ENCODE results near the gene PEX10. TPM values are rescaled to one million over a fixed set of nuclear protein-coding genes. Genes with fewer than 3 reads are reported as not detected.

Gene PEX10
- total and polyA plus RNA-seq, 2 of the 8 experiments (the other 6 are each of a cell fraction or from before 2014, with no cell fraction given), result 24.3 to 26.9 TPM

Other genes starting within 250 kb of the PEX10 start
- gene FAAP20, start 217.8 kb downstream of the PEX10 start, total RNA-seq (2021; fragmentation: NEBNext Ultra II Directional; extraction: Animal tissue kit (Norgen Biotek cat#: 25700)), result 99.8 and 103 TPM in 2 replicates
- gene FAAP20, start 217.8 kb downstream of the PEX10 start, polyA plus RNA-seq (2011; rRNA removed), result 58.4 and 106 TPM in 2 replicates
- 80.2 and 87.6 TPM in 2 replicates for gene SKI, start 184.2 kb downstream of the PEX10 start, total RNA-seq (2021; fragmentation: NEBNext Ultra II Directional; extraction: Animal tissue kit (Norgen Biotek cat#: 25700))
- 8.3 and 14.5 TPM in 2 replicates for gene SKI, start 184.2 kb downstream of the PEX10 start, polyA plus RNA-seq (2011; rRNA removed)
- 9.1 and 10.5 TPM in 2 replicates for gene MORN1, start 21.0 kb downstream of the PEX10 start, total RNA-seq (2021; fragmentation: NEBNext Ultra II Directional; extraction: Animal tissue kit (Norgen Biotek cat#: 25700))
- 5.0 and 7.6 TPM in 2 replicates for gene MORN1, start 21.0 kb downstream of the PEX10 start, polyA plus RNA-seq (2011; rRNA removed)
- 92.0 and 102 TPM in 2 replicates for gene RER1, start 20.7 kb downstream of the PEX10 start, total RNA-seq (2021; fragmentation: NEBNext Ultra II Directional; extraction: Animal tissue kit (Norgen Biotek cat#: 25700))
- 120 and 134 TPM in 2 replicates for gene RER1, start 20.7 kb downstream of the PEX10 start, polyA plus RNA-seq (2011; rRNA removed)
- 0.19 TPM in 2 replicates for gene PLCH2, start 63.7 kb upstream of the PEX10 start, total RNA-seq (2021; fragmentation: NEBNext Ultra II Directional; extraction: Animal tissue kit (Norgen Biotek cat#: 25700))
- 0.14 TPM in 2 replicates for gene PLCH2, start 63.7 kb upstream of the PEX10 start, polyA plus RNA-seq (2011; rRNA removed)
- gene PANK4, start 114.0 kb upstream of the PEX10 start, total RNA-seq (2021; fragmentation: NEBNext Ultra II Directional; extraction: Animal tissue kit (Norgen Biotek cat#: 25700)), result 29.7 and 35.4 TPM in 2 replicates
- 20.1 and 24.4 TPM in 2 replicates for gene PANK4, start 114.0 kb upstream of the PEX10 start, polyA plus RNA-seq (2011; rRNA removed)
- gene HES5, start 117.7 kb upstream of the PEX10 start, total RNA-seq (2021; fragmentation: NEBNext Ultra II Directional; extraction: Animal tissue kit (Norgen Biotek cat#: 25700)), result 0.22 and 0.25 TPM in 2 replicates
- 0.08 TPM in 1 of 2 replicates, not detected in the other for gene HES5, start 117.7 kb upstream of the PEX10 start, polyA plus RNA-seq (2011; rRNA removed)
- gene TNFRSF14, start 143.8 kb upstream of the PEX10 start, total RNA-seq (2021; fragmentation: NEBNext Ultra II Directional; extraction: Animal tissue kit (Norgen Biotek cat#: 25700)), result 0.50 and 0.65 TPM in 2 replicates
- 0.13 and 0.36 TPM in 2 replicates for gene TNFRSF14, start 143.8 kb upstream of the PEX10 start, polyA plus RNA-seq (2011; rRNA removed)
- 44.4 and 46.0 TPM in 2 replicates for gene PRXL2B, start 174.2 kb upstream of the PEX10 start, total RNA-seq (2021; fragmentation: NEBNext Ultra II Directional; extraction: Animal tissue kit (Norgen Biotek cat#: 25700))
- gene PRXL2B, start 174.2 kb upstream of the PEX10 start, polyA plus RNA-seq (2011; rRNA removed), result 35.3 and 54.6 TPM in 2 replicates
- gene MMEL1, start 220.5 kb upstream of the PEX10 start, total RNA-seq (2021; fragmentation: NEBNext Ultra II Directional; extraction: Animal tissue kit (Norgen Biotek cat#: 25700)), result 0.91 TPM in 1 of 2 replicates, not detected in the other
- 1.7 and 4.0 TPM in 2 replicates for gene MMEL1, start 220.5 kb upstream of the PEX10 start, polyA plus RNA-seq (2011; rRNA removed)

All from H1 (cell line).